Measurements from ENCODE around the gene SEMA3G.

- no peak for TF ChIP-seq CTCF (conservative IDR thresholded peaks at IDR 0.05; ENCODE audit: low read depth, low read length)
- no peak for TF ChIP-seq EZH2 (IDR thresholded peaks at IDR 0.05; ENCODE audit: borderline replicate concordance, low read depth, low read length, poor library complexity, severe bottlenecking)
Measured at GRCh38 chr3:52435246-52436101, 9.4 kb downstream of the SEMA3G start.
